DMS 273 (cell line): ENCODE data around the gene CXCR4.

Experiments
- DNase-seq: peaks from one replicate; lab custom pipeline; 2025; ENCODE audit not compliant: unreplicated experiment; lab: John Stamatoyannopoulos, UW

Gene CXCR4

GRCh38 chr2:136131961-136132824 lies 14.2 kb upstream of the CXCR4 start:
- no peak for DNase-seq

DNA sequence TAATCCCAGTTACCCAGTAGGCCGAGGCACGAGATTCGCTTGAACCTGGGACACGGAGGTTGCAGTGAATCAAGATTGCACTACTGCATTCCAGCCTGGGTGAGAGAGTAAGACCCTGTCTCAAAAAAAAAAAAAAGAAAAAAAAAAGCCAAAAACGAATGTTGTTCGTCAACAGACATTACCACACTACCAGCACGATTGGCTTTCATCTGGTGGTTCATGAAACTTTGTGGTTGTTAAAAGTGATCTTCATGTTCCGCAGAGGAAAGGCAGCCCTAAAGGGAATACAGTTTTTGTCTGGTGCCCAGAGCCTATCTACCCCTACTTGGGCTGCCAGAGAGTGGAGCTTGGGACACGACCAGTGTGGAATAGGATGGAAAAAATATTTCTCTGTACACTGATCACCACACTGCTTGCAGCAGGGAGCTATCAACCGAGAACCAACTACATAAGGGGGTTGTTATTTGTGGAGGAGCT lies 13.6 kb upstream of the CXCR4 start:
- DNase-seq: no peak

- no peak for DNase-seq
Observed at GRCh38 chr2:136130511-136130910, 12.6 kb upstream of the CXCR4 start.

DNA sequence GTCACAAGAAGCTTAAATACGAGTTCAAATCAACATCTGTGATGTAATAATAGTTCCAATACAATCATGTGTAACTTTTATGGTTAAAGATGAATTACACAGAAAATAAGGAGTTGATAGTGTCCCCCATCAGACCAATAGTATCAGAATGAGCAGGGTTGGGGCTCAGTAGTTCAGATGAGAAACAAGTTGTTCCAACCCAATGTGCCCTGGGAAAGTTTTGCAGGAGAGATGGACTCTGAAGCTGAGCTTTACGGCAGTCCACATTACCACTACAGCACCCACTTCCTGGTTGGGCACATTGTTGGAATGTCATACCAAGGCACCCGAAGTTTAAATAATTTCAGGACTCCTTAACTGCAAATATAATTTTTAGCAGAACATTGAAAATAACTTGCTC lies 12.1 kb upstream of the CXCR4 start:
- DNase-seq: no peak

- no peak for DNase-seq
Observed at GRCh38 chr2:136129601-136130000, 11.7 kb upstream of the CXCR4 start.

DNA sequence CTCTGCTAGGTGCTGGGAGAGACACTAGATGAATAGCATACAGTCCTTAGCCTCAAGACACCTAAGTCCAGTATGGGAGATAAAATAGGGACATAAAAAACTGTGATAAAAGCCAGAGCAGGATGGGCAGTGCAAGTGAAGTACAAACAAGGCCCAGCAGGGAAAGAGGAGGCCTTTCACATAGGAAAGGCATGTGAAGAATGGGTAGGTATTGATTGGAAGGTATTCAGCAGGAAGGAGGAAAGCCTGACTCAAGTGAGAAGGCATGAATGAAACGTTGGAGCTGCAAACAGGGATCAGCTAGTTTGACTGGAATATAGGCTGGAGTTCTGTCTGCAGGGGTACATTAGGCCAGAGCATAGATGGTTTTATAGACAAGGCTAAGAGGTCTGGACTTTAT lies 11.0 kb upstream of the CXCR4 start:
- DNase-seq: no peak

DNA sequence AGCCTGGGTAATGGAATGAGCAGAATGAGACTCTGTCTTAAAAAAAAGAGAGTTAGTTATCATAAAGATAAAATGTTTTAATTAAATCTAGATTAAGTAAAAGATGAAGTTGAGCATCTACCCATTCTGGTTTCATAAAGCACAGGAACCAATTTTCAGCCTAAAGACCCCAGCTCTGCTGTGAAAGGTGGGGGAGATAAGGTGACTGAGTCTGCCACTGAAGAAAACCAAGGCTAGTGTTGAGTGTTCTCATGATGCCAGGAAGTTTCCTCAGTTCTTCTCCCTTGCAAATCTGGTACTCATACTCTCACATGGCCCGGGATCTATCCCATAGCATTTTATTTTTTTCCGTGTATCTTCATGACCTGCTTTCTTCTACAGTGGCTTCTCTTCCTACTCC lies 10.4 kb upstream of the CXCR4 start:
- no peak for DNase-seq

GRCh38 chr2:136127356-136127755 lies 9.4 kb upstream of the CXCR4 start:
- DNase-seq: no peak

GRCh38 chr2:136126421-136126926 lies 8.5 kb upstream of the CXCR4 start:
- DNase-seq: peak; percentile 14

- no peak for DNase-seq
Observed at GRCh38 chr2:136126021-136126420, 8.1 kb upstream of the CXCR4 start.

DNA sequence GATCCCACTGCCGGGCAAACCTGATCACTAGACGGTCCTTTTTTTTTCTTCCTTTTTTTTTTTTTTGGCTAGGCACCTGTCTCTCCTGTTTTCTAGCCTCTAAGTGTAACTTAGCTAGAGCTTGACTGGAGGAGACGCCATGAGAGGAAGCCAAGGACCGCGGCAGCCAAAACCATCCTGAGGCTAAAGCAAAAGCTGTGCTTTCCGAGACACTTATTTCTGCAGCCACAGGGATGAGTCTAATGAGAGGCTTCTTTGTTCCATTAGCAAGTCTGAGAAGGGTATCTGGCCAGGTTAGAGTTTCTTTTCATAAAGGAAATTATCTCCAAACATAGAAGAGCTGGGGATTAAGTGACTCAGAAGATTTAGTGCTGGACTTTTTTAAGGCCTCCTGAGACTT lies 7.3 kb upstream of the CXCR4 start:
- no peak for DNase-seq

DNA sequence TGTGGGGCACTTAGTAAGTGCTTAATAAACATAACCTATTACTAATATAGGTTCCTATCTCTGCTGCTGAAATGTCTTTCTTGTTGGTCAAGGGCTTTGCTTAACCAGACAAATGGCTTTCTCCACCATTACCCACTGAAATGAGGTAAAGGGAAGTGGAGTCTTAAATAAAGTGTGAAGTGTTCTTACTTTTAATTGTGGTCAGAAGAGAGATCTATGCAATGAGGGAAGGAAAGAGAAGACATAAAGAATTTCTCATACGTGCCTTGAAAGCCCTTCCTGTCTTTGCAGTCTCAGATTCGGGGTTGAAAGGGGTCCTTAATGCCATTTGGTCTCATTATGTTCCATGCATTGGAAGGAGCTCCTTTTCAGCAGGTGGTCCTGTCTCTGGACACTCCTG lies 6.9 kb upstream of the CXCR4 start:
- no peak for DNase-seq

DNA sequence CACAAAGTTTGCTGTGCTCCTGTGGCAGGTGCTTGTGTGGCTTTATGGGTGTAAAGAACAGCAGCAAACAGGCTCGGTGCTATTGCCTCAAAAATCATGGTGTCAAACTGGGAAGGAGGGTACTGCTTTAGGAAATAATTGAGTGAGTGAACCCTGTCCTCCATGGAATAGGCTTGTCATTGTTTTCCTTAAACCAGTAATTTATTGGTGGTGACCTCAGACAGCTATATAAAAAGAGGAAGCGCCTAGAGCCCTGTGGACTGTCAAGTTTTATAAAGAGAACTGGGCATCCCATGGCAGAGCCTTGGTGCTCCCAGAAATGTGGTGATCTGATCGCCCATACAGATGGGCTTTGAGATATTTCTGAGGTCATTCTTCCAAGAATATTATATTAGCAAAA lies 4.7 kb upstream of the CXCR4 start:
- DNase-seq: no peak

GRCh38 chr2:136121204-136121910 lies 3.4 kb upstream of the CXCR4 start:
- DNase-seq: no peak

DNA sequence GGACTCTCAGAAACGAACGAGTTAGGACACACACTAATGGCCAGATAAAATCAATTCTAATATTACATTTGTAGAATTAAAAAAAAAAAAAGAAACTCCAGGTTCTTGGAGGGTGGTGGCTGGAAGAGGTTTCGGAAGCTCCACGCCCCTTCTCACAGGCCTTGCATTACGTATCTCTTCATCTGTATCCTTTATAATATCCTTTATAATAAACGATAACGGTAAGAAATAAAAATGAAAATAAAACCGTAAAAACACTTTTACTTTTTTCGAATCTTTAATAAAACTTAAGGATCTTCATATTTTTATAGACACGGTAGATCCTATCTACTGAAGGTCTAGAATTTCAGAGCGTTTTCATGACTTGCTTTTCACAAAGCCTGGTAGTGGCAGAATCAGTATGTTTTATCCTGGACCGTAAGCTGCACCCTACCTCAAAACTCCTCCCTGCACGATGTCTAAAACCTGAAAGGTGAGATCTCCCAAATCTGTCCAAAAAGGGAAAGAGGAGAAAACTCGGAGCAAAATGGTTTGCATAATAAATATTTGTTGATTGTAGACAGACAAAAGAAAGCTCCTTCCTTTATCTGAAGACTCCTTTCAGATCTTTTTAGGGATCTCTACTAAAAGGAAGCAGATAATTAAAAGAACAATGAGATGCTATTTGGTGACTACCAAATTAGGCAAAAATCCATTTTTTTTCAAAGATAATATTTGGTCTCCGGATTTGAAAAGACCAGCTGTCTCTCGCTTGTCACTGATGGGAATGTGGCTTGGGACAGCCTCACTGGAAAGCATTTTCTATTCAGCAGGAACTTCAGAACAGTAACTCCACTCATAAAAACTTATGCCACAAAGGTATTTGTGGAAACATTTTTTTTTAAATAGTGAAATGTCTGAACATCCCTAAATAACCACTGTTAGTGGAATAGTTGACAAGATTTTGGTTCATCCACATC lies 2.0 kb upstream of the CXCR4 start:
- no peak for DNase-seq

- DNase-seq: peak; percentile 77
Observed at GRCh38 chr2:136118819-136119716, 1.1 kb upstream of the CXCR4 start.

DNA sequence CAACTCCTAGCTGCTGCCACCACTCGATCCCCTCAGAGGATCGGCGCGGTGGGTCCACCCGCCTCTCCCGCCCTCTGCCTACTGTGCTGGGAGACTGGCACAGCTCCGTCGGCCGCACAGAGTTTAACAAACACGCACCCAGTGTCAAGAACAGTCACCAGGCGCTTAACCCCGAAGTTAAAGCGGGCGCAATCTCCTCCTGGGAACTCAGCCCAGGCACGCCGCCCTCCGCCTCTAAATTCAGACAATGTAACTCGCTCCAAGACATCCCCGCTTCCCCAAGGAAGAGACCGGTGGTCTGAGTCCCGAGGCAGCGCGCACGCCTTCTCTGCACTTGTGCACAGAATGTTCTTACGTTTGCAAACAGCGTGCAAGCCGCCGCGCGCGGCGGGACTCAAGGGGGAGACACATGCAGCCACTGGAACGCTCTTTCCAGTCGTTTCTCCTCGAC lies 533 bp downstream of the CXCR4 start:
- DNase-seq: peak; percentile 88

GRCh38 chr2:136116813-136117390 lies 1.0 kb downstream of the CXCR4 start:
- peak; percentile 70 for DNase-seq

- peak; percentile 59 for DNase-seq
Observed at GRCh38 chr2:136116151-136116812, 1.7 kb downstream of the CXCR4 start.
